K562 (cell line): ENCODE measurements around the gene CNTNAP4. TPM values are rescaled to one million over a fixed set of nuclear protein-coding genes. Genes with fewer than 3 reads are reported as not detected.

Experiments used
- ATAC-seq: fragments of 200-7000 bp; cut with Tn5 transposase; 3 replicates; pipeline ENCODE4 v1.9.1; 2020; ENCODE audit warnings: moderate library complexity
- BruUV-seq: library from RNA; stranded (reverse); fragments of 400-500 nt; replicated peaks from 2 replicates; lab custom pipeline; 2021; lab: Mats Ljungman, UMichigan
- CTCF ChIA-PET: fragments of 300-600 bp; formaldehyde crosslinking; extraction: SDS; loops from one replicate; lab custom pipeline; 2021; ENCODE audit warnings: low intra/inter-chr PET ratio; lab: Yijun Ruan, JAX
- POLR2A ChIA-PET: fragments of 300-600, 350-650 bp; sonication (Branson Sonifier 250); formaldehyde crosslinking; extraction: SDS; loops from one replicate; lab custom pipeline; 2021; ENCODE audit warnings: antibody characterized with exemption, inconsistent platforms; lab: Yijun Ruan, JAX
- DNase-seq, 4 experiments: peaks; one replicate each; pipeline versions ENCODE4 v3.0.0 to v3.0.0-alpha.2; 2011 to 2018; ENCODE audit warnings: low spot score in 3 of 4, mixed read lengths in 3 of 4; ENCODE audit errors: extremely low read depth in 1 of 4
- FAIRE-seq: peaks from 2 replicates; lab custom pipeline; 2011; peaks lifted over from hg19 to GRCh38; lab: Jason Lieb, UNC
- H2AFZ ChIP-seq: 2 replicates; pipeline ENCODE4 v1.6.0; 2011; ENCODE audit warnings: low read depth, low read length, control low read depth, inconsistent platforms
- H3K27ac ChIP-seq: fragments of 200-600 bp; 3 replicates; pipeline ENCODE4 v1.8.0; 2011; ENCODE audit warnings: low read depth, mild to moderate bottlenecking, control low read depth, inconsistent platforms, low read length, moderate library complexity, mixed read lengths; ENCODE audit errors: extremely low read depth
- H3K27me3 ChIP-seq, 2 experiments: fragments of 300-600 bp in 1 of 2; 2 replicates in 1 of 2; 3 replicates in 1 of 2; pipeline versions ENCODE4 v1.6.0 to v1.8.0; 2011; ENCODE audit warnings: inconsistent platforms in 2 of 2, low read length in 2 of 2, mild to moderate bottlenecking in 1 of 2, mixed read lengths in 1 of 2, moderate library complexity in 1 of 2; ENCODE audit not compliant: control insufficient read depth in 2 of 2, insufficient read depth in 2 of 2
- H3K36me3 ChIP-seq: fragments of 300-600 bp; 3 replicates; pipeline ENCODE4 v1.8.0; 2011; ENCODE audit warnings: mild to moderate bottlenecking, low read length, inconsistent platforms; ENCODE audit not compliant: control insufficient read depth, insufficient read depth
- H3K4me1 ChIP-seq, 2 experiments: fragments of 200-600 bp in 1 of 2; replicated peaks in 1 of 2; 2 replicates in 1 of 2; 3 replicates in 1 of 2; pipeline versions ENCODE4 v1.5.1 to v1.8.0; 2011; ENCODE audit warnings: inconsistent platforms in 2 of 2, low read length in 2 of 2, mild to moderate bottlenecking in 1 of 2, mixed read lengths in 1 of 2, moderate library complexity in 1 of 2; ENCODE audit not compliant: control insufficient read depth in 2 of 2, insufficient read depth in 2 of 2
- H3K4me2 ChIP-seq: 2 replicates; pipeline ENCODE4 v1.6.1; 2011; ENCODE audit warnings: low read length, control low read depth, inconsistent platforms, mixed read lengths; ENCODE audit not compliant: insufficient read depth
- H3K4me3 ChIP-seq: fragments of 200-600 bp; sonication (generic), shearing (Covaris generic); 2 replicates; pipeline ENCODE4 v1.5.1; 2016; ENCODE audit warnings: control low read depth, inconsistent platforms
- H3K79me2 ChIP-seq: fragments of 200-600 bp; 3 replicates; pipeline ENCODE4 v1.8.0; 2011; ENCODE audit warnings: low read length, inconsistent platforms; ENCODE audit not compliant: control insufficient read depth, insufficient read depth
- H3K9ac ChIP-seq, 2 experiments: 2 replicates each; pipeline versions ENCODE4 v1.6.0 to v1.6.1; 2011; ENCODE audit warnings: low read depth in 2 of 2, low read length in 2 of 2, control low read depth in 1 of 2, inconsistent platforms in 1 of 2, mild to moderate bottlenecking in 1 of 2, mixed read lengths in 1 of 2; ENCODE audit not compliant: insufficient read depth in 1 of 2
- H3K9me1 ChIP-seq: one replicate; pipeline ENCODE4 v1.6.0; 2011; ENCODE audit warnings: inconsistent platforms, mild to moderate bottlenecking, low read length, moderate library complexity; ENCODE audit not compliant: control insufficient read depth, insufficient read depth
- H3K9me3 ChIP-seq: replicated peaks from 2 replicates; pipeline ENCODE4 v1.5.1; 2011; ENCODE audit warnings: low read depth, low read length, inconsistent platforms; ENCODE audit not compliant: control insufficient read depth, insufficient read depth
- H4K20me1 ChIP-seq: replicated peaks from 2 replicates; pipeline ENCODE4 v1.6.1; 2011; ENCODE audit warnings: low read length, inconsistent platforms, mixed read lengths; ENCODE audit not compliant: control insufficient read depth, insufficient read depth
- CCNT2 ChIP-seq: IDR thresholded peaks from 2 replicates; pipeline ENCODE4 v1.6.1; 2011; ENCODE audit warnings: borderline replicate concordance, low read depth, mild to moderate bottlenecking, moderate library complexity, mixed read lengths, low read length; ENCODE audit not compliant: insufficient read length; ENCODE audit errors: extremely low read depth
- MYBL2 ChIP-seq, 2 experiments: fragments of 450-650 bp in 1 of 2; sonication (generic) in 1 of 2; formaldehyde crosslinking in 1 of 2; IDR thresholded peaks; 2 replicates each; pipeline versions ENCODE4 v1.6.1 to v1.8.1; 2017 to 2022; ENCODE audit warnings: borderline replicate concordance in 1 of 2, inconsistent platforms in 1 of 2, low read depth in 1 of 2, mild to moderate bottlenecking in 1 of 2, missing genetic modification reagents in 1 of 2, moderate library complexity in 1 of 2
- NR2C1 ChIP-seq, 2 experiments: fragments of 450-650 bp; IDR thresholded peaks; 2 replicates each; pipeline ENCODE4 v1.6.1; 2017; ENCODE audit warnings: mild to moderate bottlenecking in 2 of 2, antibody characterized with exemption in 1 of 2, inconsistent platforms in 1 of 2, missing compliant biosample characterization in 1 of 2, missing genetic modification characterization in 1 of 2
- RBBP5 ChIP-seq: fragments of 200-600 bp; sonication (generic); IDR thresholded peaks from 2 replicates; pipeline ENCODE4 v1.6.1; 2012; ENCODE audit warnings: borderline replicate concordance, mild to moderate bottlenecking, low read length, control low read depth, inconsistent platforms; ENCODE audit not compliant: insufficient read depth, poor library complexity, severe bottlenecking
- RBM34 ChIP-seq: fragments of 200-400 bp; formaldehyde crosslinking; IDR thresholded peaks from 2 replicates; pipeline ENCODE4 v1.6.1; 2018; ENCODE audit warnings: low read length, borderline replicate concordance; ENCODE audit not compliant: insufficient read depth
- whole genome bisulfite sequencing: fragments of 100-300 bp; shearing (Covaris generic); methylation state at CpG from one replicate; pipeline ENCODE4 v1.1.6; 2016; ENCODE audit warnings: low coverage, mixed read lengths; ENCODE audit not compliant: insufficient coverage; ENCODE audit errors: missing lambda C conversion rate; 5-methylcytosine and 5-hydroxymethylcytosine counted together
- in situ Hi-C: fragments of 300-500 bp; cut with MboI; formaldehyde crosslinking; loops from 4 replicates; pipeline ENCODE4 v1.15.0; 2018; ENCODE audit warnings: inconsistent platforms, mixed read lengths
- intact Hi-C: fragments of 100-400 bp; cut with micrococcal nuclease; formaldehyde crosslinking; loops from 2 replicates; pipeline ENCODE4 v1.14.2; 2022
- polyA plus RNA-seq, 8 experiments: library from polyadenylated mRNA; depleted of rRNA in 4 of 8; stranded (reverse) in 5 of 8; unstranded in 3 of 8; fragments of >200 nt; fragmentation: Nextera tagmentation in 2 of 8; fragmentation: Illumina TruSeq in 1 of 8; extraction: Ambion mirVana in 2 of 8; extraction: Trizol in 1 of 8; gene quantifications; 2 replicates each; pipeline versions ENCODE4 v1.2.1 to v1.2.3, GENCODE V29; 2011 to 2014; ENCODE audit warnings: inconsistent platforms in 1 of 8, missing spikeins in 1 of 8
- total RNA-seq, 7 experiments: library from RNA; depleted of rRNA in 6 of 7; stranded (reverse); fragments of >200 nt in 6 of 7; fragmentation: Illumina TruSeq in 2 of 7; extraction: Trizol in 2 of 7; gene quantifications; 2 replicates each; pipeline versions ENCODE4 v1.2.1 to v1.2.3, GENCODE V29; 2011 to 2021; ENCODE audit warnings: low replicate concordance in 1 of 7

The CNTNAP4 gene
- total and polyA plus RNA-seq, 9 of the 15 experiments (the other 6 are each of a cell fraction or from before 2014, with no cell fraction given) = not detected

- Histone ChIP-seq H2AFZ (no peak overlapping the region), H3K4me3 (no peak overlapping the region), H3K9me1 (no peaks in the 10 kb centered on the region), H3K27ac (no peak overlapping the region), H4K20me1 (no peaks in the 10 kb centered on the region), H3K79me2 (no peaks in the 10 kb centered on the region), H3K27me3 (no peaks in the 10 kb centered on the region), H3K4me1 (no peaks in the 10 kb centered on the region), H3K9ac (no peak overlapping the region), H3K9me3 (no peaks in the 10 kb centered on the region), H3K4me2 (no peak overlapping the region), H3K36me3 (no peaks in the 10 kb centered on the region)
- ChIA-PET POLR2A (interaction anchor here (1.2 kb wide), 1 partner anchor 137 kb away, joined by 3 read pairs; no protein-coding TSS in a partner anchor), CTCF (no interaction called here)
- in situ Hi-C loops (no loop called here), intact Hi-C loops (no loop called here)
- FAIRE-seq (no peak), ATAC-seq (no peak), DNase-seq (no peak)
- WGBS = 2% methylated on average over 4 of the region's 4 CpGs
- TF ChIP-seq CCNT2 (no peak), RBBP5 (no peak), RBM34 (no peak), MYBL2 (IDR thresholded peaks at IDR 0.05; ENCODE audit: low read depth) (no peak), MYBL2 (CRISPR knock-in tag; IDR thresholded peaks at IDR 0.05; ENCODE audit: borderline replicate concordance) (no peak), NR2C1 (IDR thresholded peaks at IDR 0.05) (no peak), NR2C1 (tag; IDR thresholded peaks at IDR 0.05) (no peak)
- BruUV-seq = no TSS peak
Measured at GRCh38 chr16:76396977-76397376, 119.8 kb downstream of the CNTNAP4 start.
